Measurements from ENCODE around the gene USP6NL.

Gene USP6NL

DNA sequence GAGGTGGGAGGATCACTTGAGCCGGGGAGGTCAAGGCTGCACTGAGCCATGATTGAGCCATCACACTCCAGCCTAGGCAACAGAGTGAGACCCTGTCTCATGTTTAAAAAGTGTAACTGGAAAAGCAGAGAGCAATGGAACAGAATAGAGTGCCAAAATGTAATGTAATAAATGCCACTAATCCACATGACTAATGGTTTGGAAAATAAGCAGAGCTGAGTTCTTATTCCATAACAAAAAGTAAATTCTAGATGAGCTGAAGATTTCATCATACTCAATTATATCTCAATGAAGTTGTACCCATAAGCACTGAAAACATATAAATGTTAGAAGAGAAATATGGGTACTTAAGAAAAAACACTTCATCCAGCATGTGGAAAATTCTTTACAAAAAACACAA lies 132.6 kb downstream of the USP6NL start:
- DNase-seq (ENCODE audit: low read depth) = no peak

DNA sequence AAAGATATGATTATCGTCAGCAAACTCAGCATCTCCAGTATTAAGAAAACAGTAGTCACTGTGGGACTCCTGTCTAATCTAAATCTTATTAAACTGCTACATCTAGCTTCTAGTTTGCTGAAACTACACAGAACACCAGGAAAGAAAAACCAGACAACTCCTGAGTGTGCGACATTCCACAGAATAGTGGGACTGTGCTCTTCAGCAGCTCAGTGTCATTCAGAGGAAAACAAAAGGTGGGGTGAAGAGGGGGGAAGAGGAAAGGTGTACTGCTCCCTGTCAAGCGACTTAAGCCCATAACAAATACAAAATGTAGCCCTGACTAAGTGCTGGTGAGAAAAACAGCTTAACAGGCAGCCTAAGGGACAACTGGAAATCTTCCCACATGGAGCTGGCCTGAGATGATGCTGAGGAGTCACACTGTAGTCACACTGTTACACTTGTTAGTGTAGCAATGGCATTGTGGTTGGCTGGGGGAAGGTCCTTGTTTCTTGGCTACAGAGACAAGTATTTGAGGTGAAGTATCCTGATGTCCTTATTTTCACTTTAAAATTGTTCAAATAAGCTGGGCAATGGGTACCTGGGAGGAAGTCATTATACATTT lies 135.5 kb downstream of the USP6NL start:
- DNase-seq (ENCODE audit: low read depth) = no peak

DNA sequence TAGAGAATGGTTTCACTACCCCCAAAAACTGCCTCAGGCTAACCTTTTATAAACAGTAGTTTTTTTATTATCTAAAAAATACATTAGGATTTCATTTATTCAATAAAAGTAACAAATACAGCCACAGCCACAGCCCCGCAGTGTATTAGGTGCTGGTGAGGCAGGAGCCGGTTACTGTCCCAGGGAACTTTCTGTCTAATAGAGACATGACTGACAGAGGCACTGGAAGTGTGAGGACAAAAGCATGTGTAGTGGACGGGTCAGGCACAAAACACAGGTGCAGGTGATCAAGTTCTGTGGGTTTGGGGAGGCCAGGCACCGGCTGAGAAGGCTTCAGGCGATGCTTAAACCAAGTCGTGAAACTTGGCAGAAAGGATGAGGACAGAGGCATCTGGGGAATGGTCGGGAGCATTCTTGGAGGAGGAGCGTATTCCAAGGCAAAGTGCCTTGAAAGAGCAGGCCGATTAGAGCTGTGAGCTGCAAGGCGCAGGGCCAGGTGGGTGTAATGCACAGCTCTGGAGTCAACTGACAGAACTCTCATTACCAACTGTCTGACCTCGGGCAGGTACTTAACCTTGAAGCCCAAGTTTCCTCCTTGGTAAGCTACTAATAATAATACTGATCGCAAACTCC lies 138.2 kb downstream of the USP6NL start:
- DNase-seq (ENCODE audit: low read depth) = no peak

DNA sequence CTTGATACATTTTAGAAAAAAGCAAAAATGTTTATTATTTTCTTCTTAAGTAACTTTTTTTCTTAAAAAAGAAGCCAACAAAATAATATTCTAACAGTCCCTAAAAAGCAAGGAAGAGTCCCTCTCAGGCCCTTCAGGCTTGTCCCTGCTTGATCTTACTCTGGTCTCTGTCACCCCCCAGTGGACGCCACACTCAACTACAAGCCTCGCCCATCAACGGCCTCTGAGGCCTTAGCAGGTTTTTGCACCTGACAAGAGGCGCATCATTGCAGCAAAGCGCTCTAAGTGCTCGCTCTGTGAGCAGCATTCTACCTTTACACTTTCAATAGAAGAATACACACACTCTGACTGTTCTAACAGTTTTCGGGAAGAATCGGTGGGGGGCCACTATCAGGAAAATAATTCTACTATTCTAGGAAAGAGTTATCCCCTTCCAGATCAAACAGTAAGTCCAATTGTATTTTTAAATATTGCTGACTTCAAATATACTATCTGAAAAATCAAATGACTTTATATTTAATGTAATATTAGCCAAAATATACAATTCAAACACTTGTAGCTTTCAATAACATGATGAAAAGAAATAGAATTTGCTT lies 139.2 kb downstream of the USP6NL start:
- DNase-seq (ENCODE audit: low read depth) = peak; percentile 32

DNA sequence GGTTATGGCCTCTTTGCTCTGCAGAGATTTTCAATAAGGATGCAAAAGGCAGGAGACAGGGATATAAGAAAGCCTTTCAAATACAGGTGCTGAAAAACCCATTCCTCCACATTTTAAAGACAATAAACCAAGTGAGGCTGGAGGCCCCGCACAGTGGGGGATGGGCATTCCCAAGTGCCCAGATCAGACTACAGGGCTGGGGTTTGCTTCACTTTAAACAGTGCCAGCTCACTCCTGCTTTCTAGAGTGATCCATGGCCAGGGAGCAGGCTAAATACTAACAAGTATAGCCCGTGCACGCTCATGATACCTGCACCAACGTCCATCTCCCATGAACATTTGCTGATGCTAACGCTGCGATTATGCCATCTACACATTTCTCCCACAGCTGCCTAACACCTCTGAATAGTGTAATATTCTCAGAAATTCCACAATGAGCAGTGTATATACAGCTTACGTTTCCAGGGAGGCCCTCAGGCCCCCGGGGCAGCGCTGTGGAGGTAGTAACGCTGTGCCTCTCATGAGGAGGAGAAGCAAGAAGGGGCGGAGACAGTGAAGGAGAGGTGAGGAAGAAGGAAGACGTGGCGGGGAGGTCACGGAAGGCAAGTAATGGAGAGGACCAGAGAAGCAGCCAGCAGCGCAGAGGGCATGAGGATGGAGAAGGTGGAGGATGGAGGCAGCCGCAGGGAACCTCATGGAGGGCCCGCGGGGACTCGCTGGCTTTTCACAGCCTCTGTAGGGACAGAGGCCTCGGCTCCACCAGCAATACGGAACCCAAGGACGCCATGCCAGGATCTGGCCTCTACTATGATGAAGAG lies 141.7 kb downstream of the USP6NL start:
- no peak for DNase-seq (ENCODE audit: low read depth)

DNA sequence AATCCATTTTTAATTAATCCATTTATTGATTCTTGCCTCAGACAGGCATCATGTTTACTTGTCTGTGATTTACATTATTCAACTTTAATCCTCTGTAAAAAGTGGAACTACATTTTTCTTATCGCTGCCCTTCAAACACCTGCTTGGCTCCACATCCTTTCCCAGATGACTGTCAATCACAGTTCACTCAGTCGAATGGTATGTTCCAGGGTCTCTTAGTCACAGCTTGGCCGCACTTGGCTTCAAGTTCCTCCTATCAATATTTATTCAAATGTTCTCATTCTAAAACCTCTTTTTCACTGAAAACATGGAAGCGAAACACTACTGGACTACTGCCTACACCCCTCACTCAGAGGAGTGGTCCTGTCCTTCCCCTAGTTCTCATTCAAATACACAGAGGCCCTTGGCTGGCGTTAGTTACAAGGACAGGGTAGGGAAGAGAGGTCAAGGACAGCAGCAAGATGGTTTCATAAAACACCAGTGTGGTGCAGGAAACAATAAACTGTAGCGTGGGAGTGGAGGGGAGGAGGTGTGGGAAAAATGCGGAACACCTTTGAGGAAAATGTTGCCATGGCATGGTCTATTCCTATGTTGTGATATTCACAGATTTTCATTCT lies 143.2 kb downstream of the USP6NL start:
- no peak for DNase-seq (ENCODE audit: low read depth)

DNA sequence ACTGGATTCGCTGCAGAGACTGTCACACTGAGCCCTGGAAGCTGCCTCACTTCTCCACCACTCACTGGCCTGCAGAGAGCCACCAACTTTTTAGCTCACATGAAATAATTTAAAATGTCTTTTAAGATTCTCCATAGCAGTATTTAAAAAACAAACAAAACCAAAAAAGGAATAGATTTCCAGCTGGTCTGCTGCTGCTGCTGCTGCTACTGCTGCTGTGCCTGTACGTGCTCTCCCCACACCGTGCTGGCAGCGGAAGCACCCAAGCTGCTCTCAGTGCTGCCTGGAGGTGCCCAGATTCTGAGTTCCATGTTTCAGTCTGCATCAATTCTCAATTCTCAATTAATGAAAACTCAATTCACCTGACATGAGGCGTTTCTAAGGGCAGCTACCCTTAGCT lies 146.0 kb downstream of the USP6NL start:
- no peak for DNase-seq (ENCODE audit: low read depth)

DNA sequence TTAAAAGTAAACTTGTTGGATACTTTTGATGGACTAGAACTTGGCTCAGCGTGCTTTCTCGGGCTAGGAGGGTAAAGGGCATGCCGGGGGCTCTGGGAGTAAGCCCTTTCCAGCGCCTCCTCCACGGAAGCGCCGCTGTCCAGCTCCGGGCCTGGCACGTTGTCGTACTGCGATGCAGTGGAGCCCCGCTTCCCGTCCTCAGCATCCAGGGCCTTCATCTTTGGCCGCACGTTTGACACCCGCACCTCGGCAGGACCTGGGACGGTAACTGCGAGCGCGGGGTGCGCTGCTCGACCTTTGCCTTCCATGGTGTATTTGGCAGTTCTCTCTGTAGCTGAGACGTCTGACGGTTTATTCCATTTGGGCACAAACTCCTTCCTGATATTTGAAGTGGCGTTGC lies 148.3 kb downstream of the USP6NL start:
- DNase-seq (ENCODE audit: low read depth) = no peak

DNA sequence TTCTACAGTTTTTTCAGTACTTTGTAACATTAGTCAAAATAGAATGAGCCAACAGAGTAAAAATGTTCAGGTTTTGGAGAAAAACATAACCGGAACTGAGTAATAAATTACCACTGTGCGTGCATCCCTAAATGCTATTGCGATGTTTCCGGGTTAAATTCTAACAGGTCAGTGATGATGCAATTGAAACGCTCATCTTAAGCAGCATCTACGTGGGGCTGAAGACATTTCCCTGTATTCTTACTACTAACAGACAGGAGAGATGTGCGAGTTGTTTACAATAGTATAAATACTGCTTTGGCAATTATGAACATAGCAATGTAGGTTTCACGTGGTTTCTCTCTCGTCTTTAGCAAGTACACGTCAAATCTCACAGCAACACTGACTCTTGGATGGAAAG lies 149.4 kb downstream of the USP6NL start:
- DNase-seq (ENCODE audit: low read depth) = no peak

DNA sequence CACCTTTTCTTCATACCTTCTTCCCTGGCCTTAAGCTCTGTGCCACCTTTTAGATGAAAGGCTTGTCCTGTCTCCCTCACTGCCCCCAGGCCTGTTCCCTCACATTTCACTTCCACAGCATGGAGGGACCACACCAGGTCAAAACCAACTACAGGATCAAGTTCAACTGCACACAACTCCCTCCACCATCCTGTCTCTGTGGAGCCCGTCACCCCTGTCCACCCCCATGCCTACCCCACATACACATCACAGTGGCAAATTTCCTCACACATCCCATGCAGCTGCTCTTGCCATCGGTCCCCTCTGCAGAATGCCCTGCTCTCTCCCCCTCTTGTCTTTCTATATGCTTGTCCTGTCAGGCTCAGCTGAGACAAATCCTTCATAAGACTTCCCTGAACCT lies 154.1 kb downstream of the USP6NL start:
- DNase-seq (ENCODE audit: low read depth) = no peak

DNA sequence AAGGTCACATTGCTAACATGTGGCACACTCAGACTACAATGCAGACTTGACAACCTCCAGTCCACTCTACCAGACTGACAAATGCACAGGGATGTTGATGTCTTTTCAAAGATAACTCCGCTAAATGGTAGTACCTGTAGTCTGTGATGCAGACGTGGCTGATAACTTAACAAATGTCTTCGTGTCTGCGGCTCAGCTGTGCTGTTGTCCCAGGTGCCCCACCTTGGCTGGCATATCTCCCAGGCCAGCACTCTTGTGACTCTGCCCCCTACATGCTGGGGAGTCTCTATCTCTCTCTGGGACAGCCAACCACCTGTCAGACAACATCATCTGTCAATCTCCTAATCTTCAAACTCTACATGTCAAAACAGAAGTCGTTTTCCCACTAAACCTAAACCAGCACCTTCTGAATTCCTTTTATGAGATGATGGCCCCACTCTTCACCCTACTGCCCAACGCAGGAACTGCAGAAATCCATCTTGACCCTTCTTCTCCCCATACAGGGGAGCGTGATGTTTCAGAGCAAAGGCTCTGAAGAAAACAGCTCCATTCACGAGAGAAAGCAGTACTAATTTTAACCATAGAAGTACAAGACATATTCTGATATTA lies 156.4 kb downstream of the USP6NL start:
- DNase-seq (ENCODE audit: low read depth) = no peak

DNA sequence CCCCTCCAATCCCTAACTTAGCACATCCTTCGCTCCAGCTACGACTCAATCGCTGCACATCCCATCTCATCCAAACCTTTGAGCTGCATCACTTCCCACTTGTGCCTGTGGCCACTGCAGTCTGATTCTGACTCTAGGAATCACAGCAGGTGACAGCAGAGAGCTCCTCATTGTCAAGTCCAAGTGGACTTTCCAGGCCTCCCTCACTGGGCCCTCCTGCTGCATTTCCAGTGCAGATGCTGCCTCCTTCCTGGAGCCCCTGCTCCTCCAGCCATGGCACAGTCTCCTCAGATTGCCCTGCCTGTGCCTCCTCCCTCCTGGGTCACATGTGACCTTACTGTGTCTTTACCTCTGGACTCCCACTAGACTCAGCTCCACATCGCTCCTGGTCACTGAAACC lies 157.3 kb downstream of the USP6NL start:
- no peak for DNase-seq (ENCODE audit: low read depth)

DNA sequence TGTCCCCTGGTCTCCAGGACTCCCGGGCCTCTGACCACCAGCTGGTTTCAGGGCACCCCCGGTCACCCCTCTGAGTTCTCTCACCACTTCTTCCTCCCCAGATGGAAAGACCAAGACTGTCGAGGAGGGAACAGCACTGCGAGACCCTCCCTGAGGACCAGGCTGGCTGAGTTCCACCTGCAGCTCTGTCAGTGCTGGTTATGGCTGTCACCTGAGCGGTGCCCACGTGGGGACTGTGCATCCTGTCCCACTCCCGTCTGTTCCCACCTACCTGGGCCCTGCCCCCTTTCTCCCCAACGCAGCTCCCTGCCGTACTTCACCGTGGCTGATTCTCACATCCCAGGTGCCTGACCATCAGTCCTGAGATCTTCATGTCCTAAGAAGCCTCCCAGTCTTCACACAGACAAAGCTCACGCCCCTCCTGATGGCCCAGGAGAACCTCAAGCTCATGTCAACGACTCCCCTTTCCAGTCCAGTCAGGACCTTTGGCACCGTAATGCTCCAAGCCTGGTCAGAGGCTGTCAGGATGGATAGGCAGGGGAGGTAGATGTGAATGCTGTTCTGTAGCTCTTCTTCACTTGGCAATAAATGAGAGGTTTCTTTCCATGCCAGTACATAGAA lies 159.7 kb downstream of the USP6NL start:
- DNase-seq (ENCODE audit: low read depth) = no peak

DNA sequence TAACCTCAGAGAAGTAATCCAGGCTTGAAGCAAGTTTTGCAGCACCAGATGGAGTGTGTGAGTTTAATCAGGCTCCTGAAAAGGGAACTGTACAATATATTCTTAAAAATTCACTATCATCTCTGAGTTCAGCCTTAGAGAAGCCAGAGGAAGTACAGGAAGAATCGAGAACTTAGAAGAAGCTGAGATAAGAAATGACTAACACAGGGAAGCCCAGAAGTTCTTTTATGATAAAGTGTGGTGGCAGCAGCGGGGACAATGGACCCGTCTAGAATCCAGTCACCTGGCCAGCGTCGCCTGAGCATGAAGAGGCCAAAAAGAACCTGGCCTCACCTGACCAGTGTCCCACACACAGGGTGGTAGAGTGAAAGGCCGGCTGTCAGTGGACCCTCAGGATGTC lies 161.0 kb downstream of the USP6NL start:
- DNase-seq (ENCODE audit: low read depth) = no peak

DNA sequence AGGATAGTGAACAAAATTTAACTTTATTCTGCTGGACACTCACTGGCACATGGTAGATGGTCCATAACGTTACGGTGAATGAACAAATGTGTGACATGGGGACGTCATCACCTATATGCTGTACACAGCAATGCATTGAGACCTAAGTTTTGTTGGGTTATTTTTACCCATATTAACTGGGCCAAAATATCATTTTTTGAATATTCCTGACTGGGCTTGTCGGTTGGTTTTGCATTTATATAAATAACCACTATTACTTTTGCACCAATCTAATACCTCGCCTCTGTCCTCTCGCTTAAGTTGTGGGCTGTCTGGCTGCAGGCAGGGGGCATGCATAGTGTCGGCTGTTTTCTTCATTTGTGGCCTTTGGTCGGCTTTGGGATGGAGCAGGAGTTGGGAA lies 161.7 kb downstream of the USP6NL start:
- no peak for DNase-seq (ENCODE audit: low read depth)

DNA sequence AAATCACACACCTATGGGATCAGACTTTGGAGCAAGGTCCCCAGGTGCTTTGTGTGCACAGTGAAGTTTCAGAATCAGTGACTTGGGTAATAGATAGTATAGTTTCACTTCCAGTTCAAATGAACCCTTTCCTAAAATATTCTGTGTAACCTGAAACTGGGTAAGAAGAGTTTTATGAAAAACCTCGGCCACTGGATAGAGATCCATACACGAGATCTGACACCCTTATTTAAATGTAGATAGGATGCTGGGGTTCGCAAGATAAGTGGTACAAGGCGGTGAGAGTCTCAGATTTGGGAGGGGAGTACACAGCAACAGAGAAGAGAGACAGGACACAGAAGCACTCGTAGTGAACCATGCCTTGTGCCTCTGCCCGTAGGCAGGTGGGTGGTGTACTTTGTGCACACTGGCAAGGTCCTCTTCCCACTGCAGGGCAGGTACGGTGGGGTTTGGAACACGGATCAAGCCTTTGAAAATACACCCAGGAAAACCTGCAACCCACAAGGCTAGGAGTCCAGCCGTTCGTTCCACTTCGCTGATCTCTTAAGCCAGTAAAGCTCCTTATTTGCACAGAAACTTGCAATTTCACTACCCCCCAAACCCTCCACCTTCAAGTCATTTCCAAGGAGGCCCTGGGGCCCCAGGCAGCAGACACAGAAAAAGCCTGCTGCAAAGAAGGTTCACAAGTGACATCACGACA lies 162.8 kb downstream of the USP6NL start:
- no peak for DNase-seq (ENCODE audit: low read depth)

DNA sequence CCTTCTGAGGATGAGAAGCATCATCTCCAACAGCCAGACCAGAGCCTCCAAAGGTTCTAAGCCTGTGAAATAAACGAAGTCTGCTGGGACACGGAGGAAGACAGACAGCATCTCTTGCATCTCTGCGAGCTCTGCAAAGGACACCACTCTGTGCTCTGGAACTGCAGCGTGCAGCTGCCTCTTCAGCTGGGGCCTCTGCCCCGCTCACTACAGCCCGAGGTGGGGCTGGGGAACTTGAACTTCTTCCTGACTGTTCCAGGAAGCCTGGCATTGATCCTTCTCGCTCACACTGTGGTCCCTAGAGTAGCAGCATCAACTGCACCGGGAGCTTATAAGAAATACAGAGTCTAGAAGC lies 163.3 kb downstream of the USP6NL start:
- no peak for DNase-seq (ENCODE audit: low read depth)

DNA sequence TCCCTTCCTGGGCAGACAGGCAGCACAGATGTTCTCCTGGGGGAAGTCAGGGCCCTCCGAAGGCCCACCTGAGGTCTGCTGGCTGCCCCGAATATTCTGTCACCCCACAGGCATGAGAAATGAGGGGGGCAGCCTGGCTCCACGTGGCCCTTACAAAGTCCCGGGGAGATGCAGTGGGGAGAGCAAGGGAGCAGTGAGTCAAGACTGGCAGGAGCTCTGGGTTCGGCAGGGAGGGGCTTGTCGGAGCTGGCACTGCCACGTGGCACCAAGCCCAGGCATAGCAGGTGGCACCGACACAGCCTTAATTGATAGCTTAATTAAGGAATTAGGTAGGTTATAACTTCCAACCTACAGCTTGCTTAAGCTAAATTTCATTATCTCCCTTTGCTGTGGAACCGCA lies 163.9 kb downstream of the USP6NL start:
- DNase-seq (ENCODE audit: low read depth) = no peak

DNA sequence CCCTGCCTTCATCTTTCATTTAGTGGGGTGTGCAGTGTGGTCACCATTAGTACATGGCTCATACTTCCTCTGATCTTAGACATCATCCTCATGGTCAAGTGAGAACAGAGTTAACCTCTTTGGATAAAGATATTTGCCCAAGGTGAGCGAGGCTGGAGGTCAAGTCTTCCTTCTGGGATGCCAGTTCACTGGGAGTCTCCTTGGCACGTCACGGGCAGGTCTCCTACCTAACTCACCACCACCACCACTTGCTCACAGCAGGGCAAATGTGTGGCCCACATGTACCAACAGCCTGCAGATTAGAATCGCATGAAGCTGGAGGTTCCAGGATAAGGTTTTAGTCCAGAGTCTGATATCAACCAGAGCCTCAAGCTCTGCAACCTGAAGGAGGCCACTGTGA lies 164.6 kb downstream of the USP6NL start:
- no peak for DNase-seq (ENCODE audit: low read depth)

DNA sequence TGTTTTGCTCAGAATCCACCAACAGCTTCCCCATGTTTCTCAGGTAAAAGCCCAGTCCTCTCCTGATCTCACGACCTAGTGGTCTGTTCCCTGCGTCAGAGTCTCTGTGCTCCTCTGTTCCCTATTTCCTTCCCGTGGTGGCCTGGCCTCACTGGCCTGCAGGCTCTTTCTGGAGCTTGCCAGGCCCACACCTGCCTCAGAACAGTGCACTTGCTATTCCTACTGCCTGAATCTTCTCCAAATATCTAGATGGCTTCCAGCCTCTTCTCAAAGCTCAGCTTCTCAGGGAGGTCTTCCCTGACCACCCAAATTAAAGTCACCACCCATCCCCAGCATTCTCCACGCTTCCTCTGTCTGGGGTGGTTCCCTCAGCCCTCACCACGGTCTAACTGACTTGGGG lies 165.3 kb downstream of the USP6NL start:
- DNase-seq (ENCODE audit: low read depth) = no peak

DNA sequence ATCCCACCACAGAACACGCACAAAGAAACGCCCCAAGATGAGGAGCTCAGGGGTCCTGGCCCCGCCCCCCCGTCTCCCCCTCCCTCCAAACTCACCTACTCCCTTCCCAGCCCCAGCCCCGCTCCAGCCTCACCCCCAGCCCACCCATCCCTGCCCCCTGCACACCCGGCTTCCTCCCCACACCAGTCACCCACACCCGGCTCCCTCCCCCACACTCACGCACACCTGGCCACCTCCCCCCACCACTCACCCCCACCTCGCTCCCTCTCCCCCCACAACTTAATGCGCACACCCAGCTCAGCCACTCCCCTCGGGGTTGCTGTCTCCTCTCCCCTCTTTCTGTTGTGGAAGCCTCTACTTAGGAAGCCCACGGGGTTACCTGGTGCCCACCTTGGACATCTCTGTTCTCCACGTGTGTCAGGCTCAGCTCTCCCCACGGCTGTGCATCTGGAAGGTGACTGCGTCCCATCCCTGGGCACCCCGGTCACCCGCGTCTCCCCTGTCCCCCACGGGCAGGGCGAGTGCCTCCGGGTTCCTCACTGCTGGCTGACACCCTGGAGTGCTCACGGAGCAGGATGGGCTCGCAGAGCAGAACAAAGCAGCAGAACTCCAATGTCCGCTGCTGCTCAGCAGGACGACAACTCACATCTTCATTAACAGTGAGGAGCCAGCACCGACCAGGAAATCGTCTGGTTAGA lies 166.8 kb downstream of the USP6NL start:
- no peak for DNase-seq (ENCODE audit: low read depth)
